22Rv1 (cell line): ENCODE results near the gene GNLY.

Experiments used
- H3K27ac ChIP-seq: fragments of 450-650 bp; 2 replicates; pipeline ENCODE4 v1.5.1; 2017
- CTCF ChIP-seq: fragments of 450-650 bp; IDR thresholded peaks from 2 replicates; pipeline ENCODE4 v1.5.1; 2017; ENCODE audit warnings: mild to moderate bottlenecking
- ZFX ChIP-seq: fragments of 450-650 bp; IDR thresholded peaks from 2 replicates; pipeline ENCODE4 v1.6.1; 2017; ENCODE audit warnings: antibody characterized with exemption, borderline replicate concordance

Gene GNLY

GRCh38 chr2:85673716-85674375, 20.3 kb upstream of the GNLY start:
- TF ChIP-seq ZFX (no peak), CTCF (no peak)
- H3K27ac ChIP-seq: no peak overlapping the region

GRCh38 chr2:85674417-85674816, 19.7 kb upstream of the GNLY start:
- no peak for TF ChIP-seq ZFX
- no peak for TF ChIP-seq CTCF
- no peak overlapping the region for H3K27ac ChIP-seq

GRCh38 chr2:85675427-85675826, 18.7 kb upstream of the GNLY start:
- H3K27ac ChIP-seq: no peak overlapping the region
- no peak for TF ChIP-seq ZFX
- TF ChIP-seq CTCF: no peak

- H3K27ac ChIP-seq: no peak overlapping the region
- TF ChIP-seq ZFX (no peak), CTCF (no peak)
Observed at GRCh38 chr2:85675866-85676548, 18.2 kb upstream of the GNLY start.

GRCh38 chr2:85678377-85678776, 15.8 kb upstream of the GNLY start:
- no peak for TF ChIP-seq ZFX
- no peak for TF ChIP-seq CTCF
- H3K27ac ChIP-seq: no peak overlapping the region

- no peak overlapping the region for H3K27ac ChIP-seq
- TF ChIP-seq CTCF (peak; percentile 98), ZFX (no peak)
Observed at GRCh38 chr2:85678794-85679672, 15.1 kb upstream of the GNLY start.
